ENCODE results near the gene DHX35.

DNA sequence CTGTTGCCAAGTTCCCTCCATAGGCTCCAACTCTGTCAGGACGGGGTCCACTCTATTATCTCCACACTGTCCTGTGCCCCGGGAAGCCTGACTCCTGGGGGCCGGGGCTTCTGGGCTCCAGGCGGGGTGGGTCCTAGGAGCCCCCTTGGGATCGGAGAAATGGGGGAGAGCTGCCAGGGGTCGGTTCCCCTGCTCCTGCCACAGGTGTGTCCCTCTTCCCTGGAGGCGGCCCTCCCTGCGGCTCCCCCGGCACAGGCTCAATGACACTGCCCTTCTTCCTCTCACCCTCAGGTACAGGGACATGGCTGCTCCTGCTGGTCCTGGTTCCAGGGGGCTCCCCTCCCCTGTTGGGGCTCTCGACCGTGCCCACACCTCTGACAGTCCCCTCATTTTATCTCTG lies 110.0 kb downstream of the DHX35 start:
- TF ChIP-seq, protein P1, sequence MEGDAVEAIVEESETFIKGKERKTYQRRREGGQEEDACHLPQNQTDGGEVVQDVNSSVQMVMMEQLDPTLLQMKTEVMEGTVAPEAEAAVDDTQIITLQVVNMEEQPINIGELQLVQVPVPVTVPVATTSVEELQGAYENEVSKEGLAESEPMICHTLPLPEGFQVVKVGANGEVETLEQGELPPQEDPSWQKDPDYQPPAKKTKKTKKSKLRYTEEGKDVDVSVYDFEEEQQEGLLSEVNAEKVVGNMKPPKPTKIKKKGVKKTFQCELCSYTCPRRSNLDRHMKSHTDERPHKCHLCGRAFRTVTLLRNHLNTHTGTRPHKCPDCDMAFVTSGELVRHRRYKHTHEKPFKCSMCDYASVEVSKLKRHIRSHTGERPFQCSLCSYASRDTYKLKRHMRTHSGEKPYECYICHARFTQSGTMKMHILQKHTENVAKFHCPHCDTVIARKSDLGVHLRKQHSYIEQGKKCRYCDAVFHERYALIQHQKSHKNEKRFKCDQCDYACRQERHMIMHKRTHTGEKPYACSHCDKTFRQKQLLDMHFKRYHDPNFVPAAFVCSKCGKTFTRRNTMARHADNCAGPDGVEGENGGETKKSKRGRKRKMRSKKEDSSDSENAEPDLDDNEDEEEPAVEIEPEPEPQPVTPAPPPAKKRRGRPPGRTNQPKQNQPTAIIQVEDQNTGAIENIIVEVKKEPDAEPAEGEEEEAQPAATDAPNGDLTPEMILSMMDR (IDR thresholded peaks at IDR 0.05 in 4 of 5, conservative IDR thresholded peaks at IDR 0.05 in 1 of 5) = no peak
- no peak for TF ChIP-seq POLR2A (IDR thresholded peaks at IDR 0.05)

Data from gastrocnemius medialis (tissue), 4 donors.